ENCODE results near the gene FBXO9. TPM values are rescaled to one million over a fixed set of nuclear protein-coding genes. Genes with fewer than 3 reads are reported as not detected.

FBXO9 gene
- total RNA-seq, 4 donors from 2014 or later: 50.5 to 166 (median 64.2) TPM

GRCh38 chr6:53144802-53145201 is 79.6 kb downstream of the FBXO9 start:
- Histone ChIP-seq H3K27ac (peak overlapping the region in 3 of 4 donors; percentile 7 to 70 (median 29)), H3K27me3 (no peaks in the 10 kb centered on the region), H3K36me3 (no peaks in the 10 kb centered on the region), H3K9me3 (no peaks in the 10 kb centered on the region), H3K4me3 (no peak overlapping the region), H3K4me1 (peaks cover 0 to 3% (median 0%) of the 10 kb centered on the region in 4 donors)
- DNase-seq: no peak
- no peak for TF ChIP-seq CTCF (IDR thresholded peaks at IDR 0.05)
- TF ChIP-seq EP300 (IDR thresholded peaks at IDR 0.05; ENCODE audit: low read depth): no peak
- TF ChIP-seq POLR2AphosphoS5 (IDR thresholded peaks at IDR 0.05): no peak
- TF ChIP-seq POLR2A (IDR thresholded peaks at IDR 0.05): no peak
- intact Hi-C loops (cut with DNase I; ENCODE audit: low total_unique reads) (no loop called here), in situ Hi-C loops (cut with MboI; ENCODE audit: low pct_ligation_motif_present in 1 of 4, low pct_unique_long_range_greater_than_20kb in 1 of 4, low sequenced_read_pairs in 3 of 4) (no loop called here)
- 73 to 80% methylated on average over 1 to 2 of the region's 2 CpGs for WGBS, 2 donors (ENCODE audit: low coverage in 1 of 2)

GRCh38 chr6:53148684-53149083 is 83.5 kb downstream of the FBXO9 start, which contains the start of gene GCM1:
TSS of gene GCM1 (minus strand) at chr6:53148841. CDS start at chr6:53145632, 3,209 bp downstream.
- Histone ChIP-seq H3K36me3 (no peaks in the 10 kb centered on the region), H3K4me3 (no peak within 1 kb of the TSS), H3K27me3 (no peaks in the 10 kb centered on the region), H3K4me1 (no peaks in the 10 kb centered on the region), H3K9me3 (no peaks in the 10 kb centered on the region), H3K27ac (no peak within 1 kb of the TSS)
- TF ChIP-seq CTCF (IDR thresholded peaks at IDR 0.05) (no peak), POLR2A (IDR thresholded peaks at IDR 0.05) (no peak), EP300 (IDR thresholded peaks at IDR 0.05; ENCODE audit: low read depth) (no peak), POLR2AphosphoS5 (IDR thresholded peaks at IDR 0.05) (no peak)
- in situ Hi-C loops (cut with MboI; ENCODE audit: low pct_ligation_motif_present in 1 of 4, low pct_unique_long_range_greater_than_20kb in 1 of 4, low sequenced_read_pairs in 3 of 4) (no loop called here), intact Hi-C loops (cut with DNase I; ENCODE audit: low total_unique reads) (no loop called here)
- 42 to 57% methylated on average over 5 of the region's 5 CpGs for WGBS, 2 donors (ENCODE audit: low coverage in 1 of 2)
- DNase-seq: peak; percentile 17

Small RNA genes lying within 50 kb of the gene (small RNA-seq; reads per million reads assigned to genes)
- 0 reads per million in 4 donors for gene RN7SL244P

Other genes starting within 250 kb of the FBXO9 start
- gene GSTA5, start 224.6 kb upstream of the FBXO9 start, total RNA-seq: not detected
- gene GSTA3, start 155.7 kb upstream of the FBXO9 start, total RNA-seq: not detected
- 10 to 100 TPM in 2 of 4 donors, 1 to 10 TPM in 2; 1.5 to 47.4 (median 11.2) TPM for gene GSTA4, start 70.1 kb upstream of the FBXO9 start, total RNA-seq
- 10 to 100 TPM in 3 of 4 donors, 1 to 10 TPM in 1; 7.0 to 19.1 (median 16.7) TPM for gene CILK1, start 3.6 kb upstream of the FBXO9 start, total RNA-seq
- gene GCM1, start 83.4 kb downstream of the FBXO9 start, total RNA-seq: under 1 TPM in 1 of 4 donors, not detected in 3; 0.32 TPM

Measured in transverse colon (tissue), 4 donors.